Bronchial epithelial cell (primary cell): ENCODE data around the gene ATCAY. TPM values are rescaled to one million over a fixed set of nuclear protein-coding genes. Genes with fewer than 3 reads are reported as not detected.

Source experiments
- DNase-seq: peaks from one replicate; pipeline ENCODE4 v3.0.0-alpha.2; 2010; ENCODE audit warnings: low read depth
- FAIRE-seq: peaks from 2 replicates; lab custom pipeline; 2011; peaks lifted over from hg19 to GRCh38; lab: Jason Lieb, UNC
- H3K27me3 ChIP-seq: 2 replicates; pipeline ENCODE4 v1.5.1; 2011; ENCODE audit warnings: low read length; ENCODE audit not compliant: control insufficient read depth, insufficient read depth
- H3K36me3 ChIP-seq: 2 replicates; pipeline ENCODE4 v1.5.1; 2011; ENCODE audit warnings: low read length; ENCODE audit not compliant: control insufficient read depth, insufficient read depth
- H3K4me3 ChIP-seq: 2 replicates; pipeline ENCODE4 v1.5.1; 2011; ENCODE audit warnings: mild to moderate bottlenecking, low read depth, low read length, control low read depth
- CTCF ChIP-seq: IDR thresholded peaks from 2 replicates; pipeline ENCODE4 v1.5.1; 2011; ENCODE audit warnings: mild to moderate bottlenecking, moderate library complexity, low read length, control low read depth, inconsistent platforms; ENCODE audit not compliant: insufficient read depth, severe bottlenecking
- total RNA-seq: library from RNA; depleted of rRNA; stranded (reverse); fragments of >200 nt; gene quantifications from 2 replicates; pipeline ENCODE4 v1.2.1, GENCODE V29; 2014

Gene ATCAY, protein sequence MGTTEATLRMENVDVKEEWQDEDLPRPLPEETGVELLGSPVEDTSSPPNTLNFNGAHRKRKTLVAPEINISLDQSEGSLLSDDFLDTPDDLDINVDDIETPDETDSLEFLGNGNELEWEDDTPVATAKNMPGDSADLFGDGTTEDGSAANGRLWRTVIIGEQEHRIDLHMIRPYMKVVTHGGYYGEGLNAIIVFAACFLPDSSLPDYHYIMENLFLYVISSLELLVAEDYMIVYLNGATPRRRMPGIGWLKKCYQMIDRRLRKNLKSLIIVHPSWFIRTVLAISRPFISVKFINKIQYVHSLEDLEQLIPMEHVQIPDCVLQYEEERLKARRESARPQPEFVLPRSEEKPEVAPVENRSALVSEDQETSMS
- not detected in 2 replicates for total RNA-seq

GRCh38 chr19:3880471-3881271 lies at the start of gene ATCAY:
ATCAY (plus strand) TSS chr19:3880685; CDS start chr19:3885768, 5,083 bp downstream.
- H3K36me3 ChIP-seq: no peaks in the 10 kb centered on the region
- DNase-seq: no peak
- no peak for TF ChIP-seq CTCF
- H3K4me3 ChIP-seq: no peak within 1 kb of the TSS
- FAIRE-seq: no peak
- peaks cover 7% of the 10 kb centered on the region for H3K27me3 ChIP-seq

DNA sequence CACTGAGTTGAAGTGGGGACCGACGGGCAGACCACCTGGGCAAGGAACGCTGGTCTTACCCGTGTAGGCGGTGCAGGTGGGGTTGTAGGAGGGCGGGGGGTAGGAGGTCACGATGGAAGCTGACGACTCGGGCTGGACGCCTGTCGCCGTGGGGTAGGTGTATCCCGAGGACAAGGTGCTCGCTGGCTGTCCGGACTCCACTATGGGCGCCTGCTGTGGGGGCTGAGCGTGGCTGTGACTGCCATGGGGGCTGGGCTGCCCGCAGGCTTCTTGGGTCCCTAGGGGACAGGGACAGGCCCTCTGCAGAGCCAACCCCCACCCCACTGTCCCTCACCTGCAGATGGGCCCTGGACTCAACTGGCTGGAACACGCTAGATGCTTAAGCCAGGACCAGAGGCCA lies 48.9 kb upstream of the ATCAY start:
- TF ChIP-seq CTCF: no peak
- DNase-seq (no peak), FAIRE-seq (no peak)
- Histone ChIP-seq H3K4me3 (no peak overlapping the region), H3K36me3 (no peaks in the 10 kb centered on the region), H3K27me3 (no peaks in the 10 kb centered on the region)

DNA sequence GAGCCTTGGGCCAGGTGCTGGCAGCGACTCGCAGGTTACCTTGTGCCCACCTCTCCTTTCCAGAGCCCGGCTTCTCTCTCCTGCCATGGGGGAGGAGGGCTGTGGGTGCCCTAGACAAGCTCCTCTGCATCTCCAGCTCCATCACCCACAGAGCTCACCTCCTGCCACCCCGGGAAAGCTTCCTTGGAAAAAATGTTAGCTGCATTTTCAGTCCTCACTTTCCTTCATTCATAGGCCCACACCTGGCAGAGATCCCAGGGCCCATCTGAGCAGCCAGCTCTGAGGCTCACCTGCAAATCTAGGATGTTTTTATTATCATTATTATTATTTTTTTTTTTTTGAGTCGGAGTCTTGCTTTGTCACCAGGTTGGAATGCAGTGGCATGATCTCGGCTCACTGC lies 48.5 kb upstream of the ATCAY start:
- Histone ChIP-seq H3K27me3 (no peaks in the 10 kb centered on the region), H3K4me3 (no peak overlapping the region), H3K36me3 (no peaks in the 10 kb centered on the region)
- no peak for DNase-seq
- no peak for TF ChIP-seq CTCF
- no peak for FAIRE-seq

DNA sequence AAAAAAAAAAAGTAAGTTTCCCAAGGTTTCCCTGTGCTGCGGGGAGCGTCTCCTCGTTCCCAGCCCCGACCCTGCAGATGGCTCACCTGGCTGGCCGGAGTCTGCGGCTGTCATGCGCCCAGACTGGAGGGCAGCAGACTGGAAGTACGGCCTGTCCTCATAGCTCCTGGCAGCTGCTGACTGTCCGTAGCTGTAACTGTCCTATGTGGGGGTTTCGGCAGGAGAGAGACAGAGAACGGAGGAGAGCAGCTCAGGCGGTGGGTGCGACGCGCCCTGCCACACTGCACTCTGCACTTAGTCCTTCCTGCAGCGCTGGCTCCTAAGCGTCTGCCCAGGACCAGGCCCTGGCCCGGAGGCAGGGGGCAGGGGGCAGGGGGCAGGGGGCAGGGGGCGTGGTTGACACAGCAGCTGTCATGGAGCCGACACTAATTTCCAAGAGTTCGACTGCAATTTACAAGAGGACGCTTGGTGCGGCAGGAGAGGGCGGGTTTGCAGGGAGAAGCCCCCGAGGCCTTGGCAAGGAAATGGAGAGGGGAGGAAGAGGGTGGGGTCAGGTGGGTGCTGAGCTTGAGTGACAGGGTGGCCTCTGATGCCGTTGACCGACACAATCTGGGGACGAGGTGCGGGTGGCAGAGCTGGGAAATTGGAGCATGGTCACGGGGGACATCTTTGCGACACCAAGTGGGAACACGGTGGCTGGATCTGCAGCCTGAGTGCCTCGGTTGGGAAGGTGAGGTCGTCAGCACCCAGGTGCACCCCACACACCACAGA lies 46.7 kb upstream of the ATCAY start:
- FAIRE-seq: no peak
- Histone ChIP-seq H3K36me3 (no peaks in the 10 kb centered on the region), H3K27me3 (no peaks in the 10 kb centered on the region), H3K4me3 (no peak overlapping the region)
- DNase-seq: no peak
- TF ChIP-seq CTCF: no peak

DNA sequence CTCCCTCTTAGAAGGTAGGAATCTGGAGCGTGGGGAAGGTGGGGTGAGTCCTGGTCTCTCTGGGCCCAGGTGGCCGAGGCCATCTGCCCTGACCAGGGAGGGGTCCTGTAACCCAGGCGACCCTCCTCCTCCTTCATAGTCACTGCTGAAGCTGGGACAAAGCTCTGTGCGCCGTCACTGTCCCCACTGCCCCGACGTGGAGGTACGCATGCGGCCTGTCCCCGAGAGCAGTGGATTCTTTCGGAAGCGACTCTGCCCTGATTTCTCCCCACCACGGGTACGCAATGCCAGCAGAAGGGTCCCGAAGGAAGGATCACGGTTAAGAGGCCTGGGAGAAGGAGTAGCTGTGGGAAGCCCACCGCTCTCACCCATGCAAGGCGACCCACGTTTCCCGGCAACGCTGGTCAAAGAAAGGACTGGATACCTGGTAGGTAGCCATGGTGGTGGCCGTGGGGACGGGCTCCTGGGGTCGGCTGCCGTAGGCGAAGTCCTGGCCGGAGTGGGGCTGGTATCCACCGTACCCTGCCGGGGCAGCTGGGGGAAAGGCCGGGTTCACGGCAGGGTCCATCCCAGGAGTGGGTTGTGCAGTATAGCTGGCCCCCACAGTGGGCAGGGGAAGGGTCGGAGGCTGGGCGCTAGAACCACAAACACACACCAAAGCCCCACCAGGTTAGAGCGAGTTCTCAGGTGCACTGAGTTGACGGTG lies 46.0 kb upstream of the ATCAY start:
- H3K36me3 ChIP-seq: no peaks in the 10 kb centered on the region
- FAIRE-seq: no peak
- no peak overlapping the region for H3K4me3 ChIP-seq
- no peaks in the 10 kb centered on the region for H3K27me3 ChIP-seq
- TF ChIP-seq CTCF: no peak
- DNase-seq: no peak
